B cell (primary cell): ENCODE data around the gene PNMA3. TPM values are rescaled to one million over a fixed set of nuclear protein-coding genes. Genes with fewer than 3 reads are reported as not detected.
"Not testable (repeated sequence)": the region's sequence is repeated elsewhere in the genome, so short reads cannot be mapped to it uniquely, and the experiment has no call there.

Source experiments
- ATAC-seq: fragments of 200-7000 bp; cut with Tn5 transposase; one replicate; pipeline ENCODE4 v1.10.0; 2021; ENCODE audit warnings: low read depth, mild to moderate bottlenecking, moderate number of reproducible peaks, moderate library complexity
- CTCF ChIA-PET: fragments of 350-600 bp; sonication (Branson Sonifier 250); formaldehyde crosslinking; loops from one replicate; lab custom pipeline; 2021; ENCODE audit warnings: antibody characterized with exemption, inconsistent platforms; lab: Charles Lee
- POLR2A ChIA-PET: fragments of 350-600 bp; sonication (Branson Sonifier 250); formaldehyde crosslinking; loops from one replicate; lab custom pipeline; 2021; ENCODE audit warnings: antibody characterized with exemption; lab: Charles Lee
- DNase-seq: peaks from one replicate; pipeline ENCODE4 v3.0.0; 2013
- H2AFZ ChIP-seq: 2 replicates; pipeline ENCODE4 v1.6.1; 2012; ENCODE audit warnings: mild to moderate bottlenecking, low read depth, low read length; ENCODE audit not compliant: insufficient read depth, poor library complexity, severe bottlenecking
- H3K27ac ChIP-seq, 2 donors: 1 replicate in 1 of 2; 2 replicates in 1 of 2; pipeline ENCODE4 v1.5.1; 2012 to 2013; ENCODE audit warnings: low read length in 2 of 2, mild to moderate bottlenecking in 2 of 2, moderate library complexity in 1 of 2
- H3K27me3 ChIP-seq, 4 experiments: fragments of 200-600 bp in 1 of 4; sonication (generic) in 1 of 4; replicated peaks in 1 of 4; 1 replicate in 2 of 4; 2 replicates in 2 of 4; pipeline versions ENCODE4 v1.6.1 to v1.7.0; 2013 to 2016; ENCODE audit warnings: low read length in 3 of 4, mild to moderate bottlenecking in 2 of 4, mixed read lengths in 1 of 4, moderate library complexity in 1 of 4; ENCODE audit not compliant: insufficient read depth in 4 of 4, control insufficient read depth in 3 of 4; ENCODE audit errors: control extremely low read depth in 1 of 4
- H3K36me3 ChIP-seq, 2 experiments: replicated peaks in 1 of 2; 1 replicate in 1 of 2; 2 replicates in 1 of 2; pipeline versions ENCODE4 v1.6.1 to v1.7.1; 2013; ENCODE audit warnings: low read length in 1 of 2; ENCODE audit not compliant: insufficient read depth in 2 of 2, control insufficient read depth in 1 of 2; ENCODE audit errors: control extremely low read depth in 1 of 2, extremely low read depth in 1 of 2
- H3K4me1 ChIP-seq, 2 donors: fragments of 200-600 bp in 1 of 2; sonication (generic) in 1 of 2; 1 replicate in 1 of 2; 2 replicates in 1 of 2; pipeline versions ENCODE4 v1.5.1 to v1.6.1; 2013 to 2017; ENCODE audit warnings: low read length in 2 of 2; ENCODE audit not compliant: control insufficient read depth in 2 of 2, insufficient read depth in 2 of 2
- H3K4me2 ChIP-seq: replicated peaks from 2 replicates; pipeline ENCODE3; 2012; ENCODE audit warnings: mild to moderate bottlenecking, low read depth, low read length; ENCODE audit not compliant: poor library complexity, severe bottlenecking
- H3K4me3 ChIP-seq, 5 experiments: fragments of 200-600 bp in 1 of 5; sonication (generic) in 1 of 5; 1 replicate in 3 of 5; 2 replicates in 2 of 5; pipeline versions ENCODE4 v1.5.1 to v1.7.0; 2011 to 2016; ENCODE audit warnings: low read length in 4 of 5, mild to moderate bottlenecking in 4 of 5, low read depth in 2 of 5, control low read depth in 1 of 5, moderate library complexity in 1 of 5; ENCODE audit not compliant: insufficient read depth in 1 of 5; ENCODE audit errors: control extremely low read depth in 1 of 5, extremely low read depth in 1 of 5
- H3K79me2 ChIP-seq: fragments of 200-600 bp; sonication (generic); one replicate; pipeline ENCODE4 v1.6.0; 2016; ENCODE audit warnings: low read length; ENCODE audit not compliant: control insufficient read depth, insufficient read depth
- H3K9ac ChIP-seq: fragments of 200-600 bp; sonication (generic); 2 replicates; pipeline ENCODE4 v1.6.1; 2017; ENCODE audit warnings: mild to moderate bottlenecking, low read length, moderate library complexity
- H3K9me3 ChIP-seq, 3 donors: one replicate each; pipeline versions ENCODE4 v1.6.1 to v1.7.1; 2013; ENCODE audit warnings: low read length in 2 of 3; ENCODE audit not compliant: control insufficient read depth in 2 of 3, insufficient read depth in 1 of 3; ENCODE audit errors: control extremely low read depth in 1 of 3
- H4K20me1 ChIP-seq: 2 replicates; pipeline ENCODE4 v1.6.0; 2012; ENCODE audit warnings: mild to moderate bottlenecking, low read length; ENCODE audit not compliant: insufficient read depth, control insufficient read depth, poor library complexity, severe bottlenecking
- H3K27ac Mint-ChIP-seq: one replicate; pipeline ENCODE4 v1.8.0; 2021; ENCODE audit warnings: mixed read lengths
- H3K27me3 Mint-ChIP-seq: one replicate; pipeline ENCODE4 v1.8.0; 2021; ENCODE audit warnings: mixed read lengths
- H3K4me1 Mint-ChIP-seq: one replicate; pipeline ENCODE4 v1.8.0; 2021; ENCODE audit warnings: mixed read lengths
- H3K4me3 Mint-ChIP-seq: one replicate; pipeline ENCODE4 v1.8.0; 2021; ENCODE audit warnings: mixed read lengths
- H3K9me3 Mint-ChIP-seq: one replicate; pipeline ENCODE4 v1.8.0; 2022; ENCODE audit warnings: mixed read lengths; ENCODE audit not compliant: insufficient read depth
- EZH2 ChIP-seq: IDR thresholded peaks from 2 replicates; pipeline ENCODE4 v1.6.1; 2012; ENCODE audit warnings: borderline replicate concordance, low read depth, mild to moderate bottlenecking, moderate library complexity, low read length; ENCODE audit not compliant: insufficient read depth, poor library complexity, severe bottlenecking
- WGBS: methylation state at CpG from one replicate; pipeline ENCODE4 v1.1.5; 2013; ENCODE audit warnings: missing lambda C conversion rate; ENCODE audit not compliant: insufficient coverage; 5-methylcytosine and 5-hydroxymethylcytosine counted together
- intact Hi-C: fragments of 100-400 bp; cut with micrococcal nuclease; formaldehyde crosslinking; loops from one replicate; pipeline ENCODE4 v1.10.0; 2022
- polyA plus RNA-seq: library from polyadenylated mRNA; depleted of rRNA; stranded (reverse); fragments of >200 nt; gene quantifications from 2 replicates; pipeline ENCODE4 v1.2.3, GENCODE V29; 2012
- total RNA-seq, 2 donors: library from RNA; stranded (reverse); fragments of 120-200 nt in 1 of 2; gene quantifications; 1 replicate in 1 of 2; 2 replicates in 1 of 2; pipeline versions ENCODE4 v1.2.3 to v1.2.4, GENCODE V29; 2013 to 2022
- TF ChIP-seq, protein P1 (sequence below): fragments of 200-600 bp; IDR thresholded peaks from one replicate; pipeline ENCODE4 v1.8.0; 2022; ENCODE audit warnings: antibody characterized with exemption, mild to moderate bottlenecking

PNMA3 gene
- total and polyA plus RNA-seq, 2 donors (not counting 1 experiment from before 2014, with no cell fraction given) = 3.3 to 3.8 TPM

GRCh38 chrX:153074935-153075334 lies 18.7 kb downstream of the PNMA3 start:
- Histone ChIP-seq H3K4me2 (no peak overlapping the region), H3K4me3 (no peak overlapping the region), H3K36me3 (no peaks in the 10 kb centered on the region), H3K27me3 (no peaks in the 10 kb centered on the region), H3K79me2 (no peaks in the 10 kb centered on the region), H3K4me1 (no peaks in the 10 kb centered on the region), H3K9me3 (no peaks in the 10 kb centered on the region), H3K27ac (no peak overlapping the region), H4K20me1 (no peaks in the 10 kb centered on the region), H2AFZ (no peak overlapping the region), H3K9ac (no peak overlapping the region)
- no peaks in the 10 kb centered on the region for H3K9me3 Mint-ChIP-seq
- WGBS = 98% methylated on average over 4 of the region's 11 CpGs
- no peak overlapping the region for H3K4me3 Mint-ChIP-seq
- H3K27ac Mint-ChIP-seq = no peak overlapping the region
- DNase-seq = no peak
- TF ChIP-seq, protein P1, sequence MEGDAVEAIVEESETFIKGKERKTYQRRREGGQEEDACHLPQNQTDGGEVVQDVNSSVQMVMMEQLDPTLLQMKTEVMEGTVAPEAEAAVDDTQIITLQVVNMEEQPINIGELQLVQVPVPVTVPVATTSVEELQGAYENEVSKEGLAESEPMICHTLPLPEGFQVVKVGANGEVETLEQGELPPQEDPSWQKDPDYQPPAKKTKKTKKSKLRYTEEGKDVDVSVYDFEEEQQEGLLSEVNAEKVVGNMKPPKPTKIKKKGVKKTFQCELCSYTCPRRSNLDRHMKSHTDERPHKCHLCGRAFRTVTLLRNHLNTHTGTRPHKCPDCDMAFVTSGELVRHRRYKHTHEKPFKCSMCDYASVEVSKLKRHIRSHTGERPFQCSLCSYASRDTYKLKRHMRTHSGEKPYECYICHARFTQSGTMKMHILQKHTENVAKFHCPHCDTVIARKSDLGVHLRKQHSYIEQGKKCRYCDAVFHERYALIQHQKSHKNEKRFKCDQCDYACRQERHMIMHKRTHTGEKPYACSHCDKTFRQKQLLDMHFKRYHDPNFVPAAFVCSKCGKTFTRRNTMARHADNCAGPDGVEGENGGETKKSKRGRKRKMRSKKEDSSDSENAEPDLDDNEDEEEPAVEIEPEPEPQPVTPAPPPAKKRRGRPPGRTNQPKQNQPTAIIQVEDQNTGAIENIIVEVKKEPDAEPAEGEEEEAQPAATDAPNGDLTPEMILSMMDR = no peak
- TF ChIP-seq EZH2 = no peak
- H3K4me1 Mint-ChIP-seq = no peaks in the 10 kb centered on the region
- no peak for ATAC-seq
- ChIA-PET CTCF (no interaction called here), POLR2A (no interaction called here)
- H3K27me3 Mint-ChIP-seq = peaks cover 3% of the 10 kb centered on the region
- intact Hi-C loops = no loop called here

DNA sequence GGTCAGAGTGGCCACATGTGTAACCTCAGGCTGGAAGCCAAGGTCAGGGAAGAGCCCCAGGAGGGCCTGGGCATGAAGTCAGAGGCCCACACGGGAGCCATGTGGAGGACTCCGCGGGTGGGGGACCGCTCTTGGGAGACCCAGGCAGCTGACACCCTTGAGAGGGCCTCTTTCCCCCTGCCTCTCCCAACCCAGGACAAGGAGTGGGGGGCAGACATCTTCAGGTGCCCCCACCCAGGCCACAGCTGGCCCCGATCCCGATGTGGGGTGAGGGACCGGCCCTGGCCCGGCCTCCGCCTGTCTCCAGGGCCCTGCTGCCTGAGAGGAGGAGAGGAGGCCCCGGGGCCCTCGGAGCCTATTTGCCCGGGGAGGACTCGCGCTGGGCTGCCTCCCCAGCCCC lies 19.1 kb downstream of the PNMA3 start:
- Mint-ChIP-seq H3K27me3 (peaks cover 3% of the 10 kb centered on the region), H3K4me3 (no peak overlapping the region), H3K27ac (no peak overlapping the region), H3K4me1 (no peaks in the 10 kb centered on the region), H3K9me3 (no peaks in the 10 kb centered on the region)
- H4K20me1 ChIP-seq = no peaks in the 10 kb centered on the region
- intact Hi-C loops = no loop called here
- no peak overlapping the region for H3K27ac ChIP-seq
- no peak overlapping the region for H2AFZ ChIP-seq
- ChIA-PET CTCF (no interaction called here), POLR2A (no interaction called here)
- no CpG with 5 or more reads among the region's 14 CpGs for WGBS
- H3K36me3 ChIP-seq = no peaks in the 10 kb centered on the region
- H3K79me2 ChIP-seq = no peaks in the 10 kb centered on the region
- H3K4me2 ChIP-seq = no peak overlapping the region
- H3K4me3 ChIP-seq = no peak overlapping the region
- no peaks in the 10 kb centered on the region for H3K27me3 ChIP-seq
- DNase-seq (no peak), ATAC-seq (no peak)
- TF ChIP-seq, protein P1 = no peak
- TF ChIP-seq EZH2 = no peak
- no peaks in the 10 kb centered on the region for H3K9me3 ChIP-seq
- no peaks in the 10 kb centered on the region for H3K4me1 ChIP-seq
- H3K9ac ChIP-seq = no peak overlapping the region

DNA sequence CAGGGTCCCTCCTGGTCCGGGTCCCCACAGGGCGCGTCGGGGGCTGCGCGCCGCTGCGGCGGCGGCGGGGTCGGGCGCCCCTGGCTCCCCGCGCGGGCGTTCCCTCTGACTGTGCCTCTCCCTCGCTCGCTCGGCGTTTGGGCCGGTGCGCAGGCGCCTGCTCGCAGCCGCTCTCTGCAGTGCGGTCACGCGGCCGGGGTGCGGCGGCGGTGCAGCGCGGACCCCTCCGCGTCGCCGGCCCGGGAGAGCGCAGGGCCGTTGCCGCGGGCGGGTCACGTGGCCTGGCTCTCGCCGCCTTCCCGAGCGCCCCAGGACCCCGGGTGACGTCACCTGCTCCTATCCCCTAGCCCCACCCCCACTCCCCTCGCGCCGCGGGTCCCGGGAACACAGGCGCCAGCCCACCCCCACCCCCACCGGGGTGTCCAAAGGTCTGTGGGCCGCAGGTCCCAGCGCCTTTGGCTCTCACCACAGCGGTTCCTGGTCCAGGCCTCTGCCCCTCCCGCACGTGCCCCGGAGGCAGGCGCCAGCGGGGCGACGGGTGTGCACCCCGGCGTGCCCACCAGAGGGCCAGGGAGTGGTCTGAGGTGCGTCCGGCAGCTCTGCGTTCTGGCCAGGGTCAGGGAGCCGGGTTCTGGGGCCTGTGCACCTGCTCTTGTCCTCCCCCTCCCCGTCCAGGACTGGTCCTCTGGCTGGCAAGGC lies 21.3 kb downstream of the PNMA3 start:
- H3K27ac Mint-ChIP-seq, H3K4me2 ChIP-seq, CTCF ChIA-PET, H3K4me3 Mint-ChIP-seq, POLR2A ChIA-PET, H2AFZ ChIP-seq, intact Hi-C loops, H3K27me3 ChIP-seq, H3K9me3 ChIP-seq, H3K4me1 Mint-ChIP-seq, H3K36me3 ChIP-seq, DNase-seq, H3K9me3 Mint-ChIP-seq, H4K20me1 ChIP-seq, H3K9ac ChIP-seq, H3K4me3 ChIP-seq, H3K79me2 ChIP-seq, H3K27me3 Mint-ChIP-seq, H3K4me1 ChIP-seq, H3K27ac ChIP-seq: not testable (repeated sequence)
- WGBS = no CpG with 5 or more reads among the region's 76 CpGs
- peak; percentile 66 for ATAC-seq
